Measurements from ENCODE around the gene CPNE9. TPM values are rescaled to one million over a fixed set of nuclear protein-coding genes. Genes with fewer than 3 reads are reported as not detected.

Gene CPNE9
- total and polyA plus RNA-seq, 2 of the 13 experiments (the other 11 are each of a cell fraction or from before 2014, with no cell fraction given): 0.20 TPM; not detected in 1

- TF ChIP-seq ZNF615 (CRISPR knock-in tag; IDR thresholded peaks at IDR 0.05; ENCODE audit: borderline replicate concordance): no peak
- peak; percentile 67; the same call in 1 of the 2 replicates for TF ChIP-seq TARDBP (CRISPR knock-in tag; IDR thresholded peaks at IDR 0.05)
- TF ChIP-seq FOXO1 (CRISPR knock-in tag; IDR thresholded peaks at IDR 0.05): 0 out of 2 replicates have a peak, but pooled peaks have one; percentile 7
- TF ChIP-seq PAWR (CRISPR knock-in tag; IDR thresholded peaks at IDR 0.05; ENCODE audit: borderline replicate concordance): no peak
- TF ChIP-seq MEIS1 (CRISPR knock-in tag; IDR thresholded peaks at IDR 0.05; ENCODE audit: borderline replicate concordance): no peak
- no peak for TF ChIP-seq SRSF1 (optimal IDR thresholded peaks at IDR 0.05; ENCODE audit: low read depth, low read length)
- no peak for TF ChIP-seq NFAT5 (CRISPR knock-in tag; IDR thresholded peaks at IDR 0.05)
- TF ChIP-seq ATM (IDR thresholded peaks at IDR 0.05; ENCODE audit: borderline replicate concordance): no peak
- no peak for TF ChIP-seq ZNF703 (CRISPR knock-in tag; IDR thresholded peaks at IDR 0.05; ENCODE audit: borderline replicate concordance)
- no peak for TF ChIP-seq ZNF672 (CRISPR knock-in tag; IDR thresholded peaks at IDR 0.05)
- TF ChIP-seq SPEN (CRISPR knock-in tag; IDR thresholded peaks at IDR 0.05; ENCODE audit: low read depth): peak; percentile 91
- TF ChIP-seq MATR3 (CRISPR knock-in tag; IDR thresholded peaks at IDR 0.05): no peak
- TF ChIP-seq ZNF709 (CRISPR knock-in tag; IDR thresholded peaks at IDR 0.05): no peak
- no peak for TF ChIP-seq ZNF550 (CRISPR knock-in tag; IDR thresholded peaks at IDR 0.05; ENCODE audit: borderline replicate concordance)
- TF ChIP-seq SAP130 (CRISPR knock-in tag; IDR thresholded peaks at IDR 0.05; ENCODE audit: low read depth): peak; percentile 70
- peak; percentile 83; the same call in 1 of the 2 replicates for TF ChIP-seq DNMT1 (CRISPR knock-in tag; IDR thresholded peaks at IDR 0.05)
- TF ChIP-seq ELK4 (CRISPR knock-in tag; IDR thresholded peaks at IDR 0.05; ENCODE audit: borderline replicate concordance): no peak
- TF ChIP-seq TFAP4 (IDR thresholded peaks at IDR 0.05; ENCODE audit: borderline replicate concordance, low read depth): peak; percentile 48; the same call in 1 of the 2 replicates
- TF ChIP-seq ELF1 (CRISPR knock-in tag; IDR thresholded peaks at IDR 0.05): no peak; the same call in 1 of the 2 replicates
- peak; percentile 88 for TF ChIP-seq MYPOP (CRISPR knock-in tag; IDR thresholded peaks at IDR 0.05)
- no peak for TF ChIP-seq RAD51 (IDR thresholded peaks at IDR 0.05; ENCODE audit: borderline replicate concordance)
- no peak; the same call in 1 of the 2 replicates for TF ChIP-seq MAF1 (CRISPR knock-in tag; IDR thresholded peaks at IDR 0.05; ENCODE audit: borderline replicate concordance)
These were observed 27.8 kb downstream of the CPNE9 start, which contains the start of gene BRPF1 (continued) for GRCh38 chr3:9731206-9732079.

Data from HepG2 (cell line).